HepG2 (cell line): ENCODE measurements around the gene DHX32.
"Not testable (repeated sequence)": the region's sequence is repeated elsewhere in the genome, so short reads cannot be mapped to it uniquely, and the experiment has no call there.

Experiments
- POLR2A ChIP-seq, 2 experiments: IDR thresholded peaks; 2 replicates each; pipeline ENCODE4 v1.6.1; 2011; ENCODE audit warnings: low read depth in 2 of 2, low read length in 2 of 2, mild to moderate bottlenecking in 1 of 2, moderate library complexity in 1 of 2; ENCODE audit not compliant: insufficient read depth in 1 of 2
- RAD21 ChIP-seq: fragments of 450-650 bp; formaldehyde crosslinking; IDR thresholded peaks from 2 replicates; pipeline ENCODE4 v1.5.0; 2020; ENCODE audit warnings: mild to moderate bottlenecking
- RFX5 ChIP-seq: IDR thresholded peaks from 2 replicates; pipeline ENCODE4 v1.6.1; 2011; ENCODE audit warnings: low read depth, low read length, improper control_type of control experiment
- SIN3A ChIP-seq: IDR thresholded peaks from 2 replicates; pipeline ENCODE4 v1.6.1; 2011; ENCODE audit warnings: low read depth, mild to moderate bottlenecking, control low read depth, low read length, borderline replicate concordance
- ZFAT ChIP-seq: sonication (generic); formaldehyde crosslinking; conservative IDR thresholded peaks from 2 replicates; pipeline ENCODE4 v1.8.1; 2023; ENCODE audit warnings: missing genetic modification reagents, inconsistent platforms
- TF ChIP-seq, protein P1 (sequence below): IDR thresholded peaks from 2 replicates; pipeline ENCODE4 v1.4.0; 2020; ENCODE audit warnings: mild to moderate bottlenecking, missing genetic modification reagents
- TF ChIP-seq, protein P2 (sequence below): sonication (generic); formaldehyde crosslinking; IDR thresholded peaks from 2 replicates; pipeline ENCODE4 v1.5.0; 2020; ENCODE audit warnings: mild to moderate bottlenecking, missing genetic modification reagents, moderate library complexity

DNA sequence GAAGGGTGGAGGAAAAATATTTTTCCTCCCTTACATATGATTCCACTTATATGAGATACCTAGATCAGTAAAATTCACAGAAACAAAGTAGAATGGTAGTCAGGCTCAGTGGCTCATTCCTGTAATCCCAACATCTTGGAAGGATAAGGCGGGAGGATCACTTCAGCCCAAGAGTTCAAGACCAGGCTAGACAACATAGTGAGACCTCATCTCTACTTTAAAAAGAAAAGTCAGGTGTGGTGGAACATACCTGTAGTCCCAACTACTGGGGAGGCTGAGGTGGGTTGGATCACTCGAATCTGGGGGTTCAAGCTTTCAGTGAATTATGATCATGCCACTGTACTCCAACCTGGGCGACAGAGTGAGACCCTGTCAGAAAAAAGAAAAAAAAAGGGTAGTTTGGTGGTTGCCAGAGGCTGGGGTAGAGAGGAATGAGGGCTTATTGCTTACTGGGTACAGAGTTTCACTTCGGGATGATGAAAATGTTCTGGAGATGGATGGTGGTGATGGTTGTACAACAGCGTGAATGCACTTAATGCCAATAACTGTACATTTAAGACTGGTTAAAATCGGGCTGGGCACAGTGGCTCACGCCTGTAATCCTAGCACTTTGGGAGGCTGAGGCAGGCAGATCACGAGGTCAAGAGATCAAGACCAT lies 36.7 kb upstream of the DHX32 start:
- not testable (repeated sequence) for TF ChIP-seq RAD21 (CRISPR knock-in tag); POLR2A (IDR thresholded peaks at IDR 0.05; ENCODE audit: insufficient read depth in 1 of 2, low read depth in 2 of 2, low read length in 2 of 2); RFX5; ZFAT (CRISPR knock-in tag); SIN3A
- TF ChIP-seq, protein P1, sequence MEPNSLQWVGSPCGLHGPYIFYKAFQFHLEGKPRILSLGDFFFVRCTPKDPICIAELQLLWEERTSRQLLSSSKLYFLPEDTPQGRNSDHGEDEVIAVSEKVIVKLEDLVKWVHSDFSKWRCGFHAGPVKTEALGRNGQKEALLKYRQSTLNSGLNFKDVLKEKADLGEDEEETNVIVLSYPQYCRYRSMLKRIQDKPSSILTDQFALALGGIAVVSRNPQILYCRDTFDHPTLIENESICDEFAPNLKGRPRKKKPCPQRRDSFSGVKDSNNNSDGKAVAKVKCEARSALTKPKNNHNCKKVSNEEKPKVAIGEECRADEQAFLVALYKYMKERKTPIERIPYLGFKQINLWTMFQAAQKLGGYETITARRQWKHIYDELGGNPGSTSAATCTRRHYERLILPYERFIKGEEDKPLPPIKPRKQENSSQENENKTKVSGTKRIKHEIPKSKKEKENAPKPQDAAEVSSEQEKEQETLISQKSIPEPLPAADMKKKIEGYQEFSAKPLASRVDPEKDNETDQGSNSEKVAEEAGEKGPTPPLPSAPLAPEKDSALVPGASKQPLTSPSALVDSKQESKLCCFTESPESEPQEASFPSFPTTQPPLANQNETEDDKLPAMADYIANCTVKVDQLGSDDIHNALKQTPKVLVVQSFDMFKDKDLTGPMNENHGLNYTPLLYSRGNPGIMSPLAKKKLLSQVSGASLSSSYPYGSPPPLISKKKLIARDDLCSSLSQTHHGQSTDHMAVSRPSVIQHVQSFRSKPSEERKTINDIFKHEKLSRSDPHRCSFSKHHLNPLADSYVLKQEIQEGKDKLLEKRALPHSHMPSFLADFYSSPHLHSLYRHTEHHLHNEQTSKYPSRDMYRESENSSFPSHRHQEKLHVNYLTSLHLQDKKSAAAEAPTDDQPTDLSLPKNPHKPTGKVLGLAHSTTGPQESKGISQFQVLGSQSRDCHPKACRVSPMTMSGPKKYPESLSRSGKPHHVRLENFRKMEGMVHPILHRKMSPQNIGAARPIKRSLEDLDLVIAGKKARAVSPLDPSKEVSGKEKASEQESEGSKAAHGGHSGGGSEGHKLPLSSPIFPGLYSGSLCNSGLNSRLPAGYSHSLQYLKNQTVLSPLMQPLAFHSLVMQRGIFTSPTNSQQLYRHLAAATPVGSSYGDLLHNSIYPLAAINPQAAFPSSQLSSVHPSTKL: not testable (repeated sequence)
- TF ChIP-seq, protein P2, sequence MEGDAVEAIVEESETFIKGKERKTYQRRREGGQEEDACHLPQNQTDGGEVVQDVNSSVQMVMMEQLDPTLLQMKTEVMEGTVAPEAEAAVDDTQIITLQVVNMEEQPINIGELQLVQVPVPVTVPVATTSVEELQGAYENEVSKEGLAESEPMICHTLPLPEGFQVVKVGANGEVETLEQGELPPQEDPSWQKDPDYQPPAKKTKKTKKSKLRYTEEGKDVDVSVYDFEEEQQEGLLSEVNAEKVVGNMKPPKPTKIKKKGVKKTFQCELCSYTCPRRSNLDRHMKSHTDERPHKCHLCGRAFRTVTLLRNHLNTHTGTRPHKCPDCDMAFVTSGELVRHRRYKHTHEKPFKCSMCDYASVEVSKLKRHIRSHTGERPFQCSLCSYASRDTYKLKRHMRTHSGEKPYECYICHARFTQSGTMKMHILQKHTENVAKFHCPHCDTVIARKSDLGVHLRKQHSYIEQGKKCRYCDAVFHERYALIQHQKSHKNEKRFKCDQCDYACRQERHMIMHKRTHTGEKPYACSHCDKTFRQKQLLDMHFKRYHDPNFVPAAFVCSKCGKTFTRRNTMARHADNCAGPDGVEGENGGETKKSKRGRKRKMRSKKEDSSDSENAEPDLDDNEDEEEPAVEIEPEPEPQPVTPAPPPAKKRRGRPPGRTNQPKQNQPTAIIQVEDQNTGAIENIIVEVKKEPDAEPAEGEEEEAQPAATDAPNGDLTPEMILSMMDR (CRISPR knock-in tag): not testable (repeated sequence)
